GM18873 (cell line): Measurements from ENCODE around the gene MAP1LC3B.
"Not testable (repeated sequence)": the region's sequence is repeated elsewhere in the genome, so short reads cannot be mapped to it uniquely, and the experiment has no call there.

ENCODE experiments used
- ATAC-seq: cut with Tn5 transposase; IDR thresholded peaks from one replicate; pipeline ENCODE4 v1.9.1; 2021; ENCODE audit warnings: mild to moderate bottlenecking, moderate library complexity, moderate number of reproducible peaks; ENCODE audit not compliant: unreplicated experiment, low FRiP score

Gene MAP1LC3B

GRCh38 chr16:87359121-87359520 lies 33.0 kb upstream of the MAP1LC3B start:
- no peak for ATAC-seq

GRCh38 chr16:87360862-87361610 lies 31.1 kb upstream of the MAP1LC3B start:
- no peak for ATAC-seq

- ATAC-seq, result no peak
Measured at GRCh38 chr16:87361916-87362619, 30.1 kb upstream of the MAP1LC3B start.

GRCh38 chr16:87362828-87363559 lies 29.1 kb upstream of the MAP1LC3B start:
- not testable (repeated sequence) for ATAC-seq

GRCh38 chr16:87363771-87364455 lies 28.2 kb upstream of the MAP1LC3B start:
- no peak for ATAC-seq

- ATAC-seq, result no peak
Measured at GRCh38 chr16:87365021-87365713, 27.0 kb upstream of the MAP1LC3B start.

- ATAC-seq, result no peak
Measured at GRCh38 chr16:87366288-87366687, 25.8 kb upstream of the MAP1LC3B start.

- ATAC-seq, result no peak
Measured at GRCh38 chr16:87366930-87367329, 25.2 kb upstream of the MAP1LC3B start.

GRCh38 chr16:87367529-87367928 lies 24.6 kb upstream of the MAP1LC3B start:
- ATAC-seq, result no peak

- ATAC-seq, result no peak
Measured at GRCh38 chr16:87368029-87368770, 23.9 kb upstream of the MAP1LC3B start.

GRCh38 chr16:87369117-87369765 lies 22.9 kb upstream of the MAP1LC3B start:
- no peak for ATAC-seq

- ATAC-seq, result no peak
Measured at GRCh38 chr16:87369796-87370719, 22.1 kb upstream of the MAP1LC3B start.

- no peak for ATAC-seq
Measured at GRCh38 chr16:87371261-87371866, 20.8 kb upstream of the MAP1LC3B start.

- ATAC-seq, result no peak
Measured at GRCh38 chr16:87372305-87372704, 19.8 kb upstream of the MAP1LC3B start.

GRCh38 chr16:87374313-87374712 lies 17.8 kb upstream of the MAP1LC3B start:
- ATAC-seq, result no peak

GRCh38 chr16:87375426-87376135 lies 16.6 kb upstream of the MAP1LC3B start:
- ATAC-seq, result no peak

- ATAC-seq, result no peak
Measured at GRCh38 chr16:87376660-87377059, 15.5 kb upstream of the MAP1LC3B start.
